Measurements from ENCODE around the gene CTNNA2. TPM values are rescaled to one million over a fixed set of nuclear protein-coding genes. Genes with fewer than 3 reads are reported as not detected.
A peak's percentile ranks its signal among the peaks of the same experiment; 100 is the strongest.

CTNNA2 gene
- total and polyA plus RNA-seq, 11 donors, result 0.20 to 0.81 TPM; not detected in 9

DNA sequence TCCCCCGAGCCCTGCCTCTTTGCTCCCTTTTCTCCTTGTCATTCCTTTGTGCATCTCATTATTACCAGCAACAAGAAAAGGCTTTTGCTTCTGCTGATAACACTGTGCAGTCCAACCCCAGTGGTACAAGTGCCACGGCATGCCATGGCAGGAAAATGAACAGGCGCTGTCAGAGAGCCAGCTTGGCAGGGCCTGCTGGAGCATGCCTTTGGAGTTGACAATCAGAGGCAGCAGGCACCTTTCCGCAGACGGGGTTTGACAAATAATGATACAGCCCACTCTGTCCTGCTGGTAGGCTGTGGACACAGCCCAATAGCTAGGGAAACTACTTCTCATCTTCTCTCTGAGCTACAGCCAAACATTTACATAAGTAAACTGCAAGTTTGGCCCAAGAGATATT is 1035.6 kb downstream of the CTNNA2 start:
- TF ChIP-seq CTCF (IDR thresholded peaks at IDR 0.05) (no peak), POLR2A (IDR thresholded peaks at IDR 0.05) (no peak)
- Histone ChIP-seq H3K36me3 (no peaks in the 10 kb centered on the region), H3K27me3 (no peaks in the 10 kb centered on the region), H3K9me3 (no peaks in the 10 kb centered on the region), H3K4me1 (peaks cover 0 to 6% (median 0%) of the 10 kb centered on the region in 12 donors), H3K27ac (no peak overlapping the region), H3K4me3 (no peak overlapping the region)
- intact Hi-C loops (cut with DNase I), result no loop called here
- DNase-seq, result peak; percentile 57 to 82 (median 80)
- 41 to 58% (median 45%) methylated on average over 5 of the region's 5 CpGs for WGBS, 4 donors
- ATAC-seq, result peak; percentile 96 to 99 (median 99)

- no peak overlapping the region for H3K4me3 ChIP-seq
- TF ChIP-seq CTCF (IDR thresholded peaks at IDR 0.05), result no peak
- TF ChIP-seq POLR2A (IDR thresholded peaks at IDR 0.05), result no peak
- peaks cover 0 to 3% (median 0%) of the 10 kb centered on the region in 12 donors for H3K9me3 ChIP-seq
- DNase-seq, result no peak
- intact Hi-C loops (cut with DNase I), result no loop called here
- whole genome bisulfite sequencing, 4 donors, result 61 to 71% (median 66%) methylated on average over 3 of the region's 3 CpGs
- H3K4me1 ChIP-seq, result peaks cover 0 to 6% (median 0%) of the 10 kb centered on the region in 12 donors
- no peak for ATAC-seq
- H3K27ac ChIP-seq, result no peak overlapping the region
- H3K27me3 ChIP-seq, result no peaks in the 10 kb centered on the region
- H3K36me3 ChIP-seq, result no peaks in the 10 kb centered on the region
Observed at GRCh38 chr2:80549901-80550300, 1037.0 kb downstream of the CTNNA2 start.

DNA sequence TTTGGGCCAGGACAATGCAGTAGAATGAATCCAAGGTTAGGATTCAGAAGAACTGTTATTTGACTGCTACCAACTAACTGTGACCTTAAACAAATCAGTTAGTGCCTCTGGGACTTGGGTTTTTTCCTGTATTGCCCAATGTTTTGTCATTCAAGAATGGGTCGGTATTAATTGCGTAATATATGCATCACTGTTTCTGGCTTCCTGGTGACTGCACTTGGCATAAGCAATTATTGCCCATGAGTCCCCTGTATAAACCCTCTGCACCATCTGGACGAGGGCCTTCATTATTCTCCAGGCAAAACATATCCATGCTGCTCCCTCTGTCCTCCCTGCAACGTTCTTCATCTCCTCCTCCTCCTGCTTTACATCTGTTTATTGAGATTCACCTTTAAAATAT is 1047.5 kb downstream of the CTNNA2 start:
- intact Hi-C loops (cut with DNase I), result no loop called here
- Histone ChIP-seq H3K27me3 (no peaks in the 10 kb centered on the region), H3K4me1 (peaks cover 0 to 5% (median 0%) of the 10 kb centered on the region in 12 donors), H3K36me3 (no peaks in the 10 kb centered on the region), H3K9me3 (no peaks in the 10 kb centered on the region), H3K27ac (no peak overlapping the region), H3K4me3 (no peak overlapping the region)
- no peak for TF ChIP-seq POLR2A (IDR thresholded peaks at IDR 0.05)
- TF ChIP-seq CTCF (IDR thresholded peaks at IDR 0.05), result no peak
- WGBS, 4 donors, result 43 to 54% (median 52%) methylated on average over 4 of the region's 4 CpGs
- ATAC-seq, result no peak
- no peak for DNase-seq

GRCh38 chr2:80568011-80568410 is 1055.2 kb downstream of the CTNNA2 start:
- DNase-seq (no peak), ATAC-seq (no peak)
- H3K4me1 ChIP-seq, result no peaks in the 10 kb centered on the region
- no peaks in the 10 kb centered on the region for H3K27me3 ChIP-seq
- no peaks in the 10 kb centered on the region for H3K36me3 ChIP-seq
- H3K4me3 ChIP-seq, result no peak overlapping the region
- intact Hi-C loops (cut with DNase I), result no loop called here
- 87 to 91% (median 89%) methylated on average over 3 of the region's 3 CpGs for WGBS, 4 donors
- H3K27ac ChIP-seq, result no peak overlapping the region
- TF ChIP-seq CTCF (IDR thresholded peaks at IDR 0.05), result no peak
- no peak for TF ChIP-seq POLR2A (IDR thresholded peaks at IDR 0.05)
- H3K9me3 ChIP-seq, result no peaks in the 10 kb centered on the region
